ENCODE data around the gene ARHGAP20.

The ARHGAP20 gene

GRCh38 chr11:110737593-110737992 lies 25.4 kb upstream of the ARHGAP20 start:
- TF ChIP-seq POLR2A (IDR thresholded peaks at IDR 0.05; ENCODE audit: low read depth, low read length) (no peak), TAF1 (IDR thresholded peaks at IDR 0.05; ENCODE audit: borderline replicate concordance, low read depth, low read length) (no peak), POLR2AphosphoS5 (IDR thresholded peaks at IDR 0.05; ENCODE audit: low read depth, low read length) (no peak)
- DNase-seq (ENCODE audit: insufficient read length) (no peak), FAIRE-seq (no peak)

DNA sequence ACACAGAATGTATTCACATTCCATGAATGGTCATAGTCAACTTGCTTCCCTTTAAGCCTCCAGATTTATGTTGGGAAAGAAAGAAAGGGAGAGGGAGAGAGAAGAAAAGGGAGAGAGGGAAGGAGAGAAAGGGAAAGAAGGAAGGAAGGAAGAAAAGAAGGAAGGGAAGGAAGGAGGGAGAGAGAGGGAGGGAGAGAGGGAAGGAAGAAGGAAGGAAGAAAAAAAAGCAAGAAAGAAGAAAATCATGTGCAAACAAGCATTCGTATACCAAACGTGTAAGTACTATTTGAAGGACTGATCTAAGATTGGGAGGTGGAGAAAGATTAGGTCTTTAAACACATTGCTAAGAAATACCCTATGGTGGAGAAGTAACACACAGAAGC lies 23.9 kb upstream of the ARHGAP20 start:
- FAIRE-seq = no peak
- TF ChIP-seq POLR2A (IDR thresholded peaks at IDR 0.05; ENCODE audit: low read depth, low read length) = no peak
- TF ChIP-seq POLR2AphosphoS5 (IDR thresholded peaks at IDR 0.05; ENCODE audit: low read depth, low read length) = no peak
- no peak for DNase-seq (ENCODE audit: insufficient read length)

DNA sequence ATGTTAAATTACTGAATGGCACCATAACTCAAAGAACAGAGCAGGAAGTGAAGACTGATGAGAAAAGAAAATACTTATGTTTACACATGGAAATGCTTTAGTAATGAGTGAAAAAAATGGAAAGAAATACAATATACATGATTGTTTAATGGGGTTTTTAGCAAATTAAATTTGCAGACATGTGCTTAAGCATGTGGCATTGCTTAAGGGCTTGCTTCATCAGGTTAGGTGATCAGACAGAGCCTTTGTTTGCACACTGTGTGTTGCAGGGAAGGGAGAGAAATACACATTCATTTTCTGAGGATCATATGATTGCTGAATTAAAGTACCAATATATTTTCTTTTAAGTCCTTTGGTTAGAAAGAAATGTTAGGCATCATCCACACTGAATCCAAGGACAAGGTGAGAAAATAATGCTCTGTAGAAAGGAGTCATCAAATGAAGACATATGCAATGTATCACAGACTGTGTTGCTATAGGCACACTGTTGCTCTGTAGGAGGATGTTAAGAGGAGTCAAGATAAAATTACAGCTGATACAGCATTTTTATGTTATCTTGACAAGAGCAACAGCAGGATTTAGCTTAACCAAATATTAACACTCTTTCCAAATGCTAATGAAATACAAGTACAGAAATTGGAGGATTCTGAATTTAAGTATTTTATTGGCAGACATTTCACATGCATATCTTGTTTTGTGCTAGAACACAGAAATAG lies 23.4 kb upstream of the ARHGAP20 start:
- DNase-seq (ENCODE audit: insufficient read length) = no peak
- no peak for FAIRE-seq
- TF ChIP-seq POLR2AphosphoS5 (IDR thresholded peaks at IDR 0.05; ENCODE audit: low read depth, low read length) (no peak), TAF1 (IDR thresholded peaks at IDR 0.05; ENCODE audit: borderline replicate concordance, low read depth, low read length) (no peak), POLR2A (IDR thresholded peaks at IDR 0.05; ENCODE audit: low read depth, low read length) (no peak)

- FAIRE-seq (no peak), DNase-seq (ENCODE audit: insufficient read length) (no peak)
- TF ChIP-seq POLR2A (IDR thresholded peaks at IDR 0.05; ENCODE audit: low read depth, low read length) (no peak), POLR2AphosphoS5 (IDR thresholded peaks at IDR 0.05; ENCODE audit: low read depth, low read length) (no peak), TAF1 (IDR thresholded peaks at IDR 0.05; ENCODE audit: borderline replicate concordance, low read depth, low read length) (no peak)
These were observed 22.6 kb upstream of the ARHGAP20 start for GRCh38 chr11:110734790-110735189.

DNA sequence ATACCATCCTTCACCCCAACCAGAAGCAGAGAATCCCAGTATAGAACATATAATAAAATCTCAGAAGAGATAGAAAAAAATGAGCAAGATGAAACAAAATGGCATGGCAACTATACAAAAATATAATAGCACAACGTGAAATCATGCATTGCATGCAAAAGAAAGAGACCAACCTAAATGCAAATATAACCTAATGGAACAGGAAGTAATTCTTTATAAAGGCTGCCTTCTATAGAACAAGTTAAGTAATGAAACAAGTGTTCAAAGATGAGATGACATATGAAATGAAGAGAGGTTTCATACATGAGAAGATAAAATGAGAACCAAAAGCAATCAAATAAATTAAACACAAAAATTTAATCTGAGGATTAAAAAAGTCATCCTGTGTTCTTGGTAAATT lies 18.5 kb upstream of the ARHGAP20 start:
- no peak for TF ChIP-seq POLR2A (IDR thresholded peaks at IDR 0.05; ENCODE audit: low read depth, low read length)
- TF ChIP-seq POLR2AphosphoS5 (IDR thresholded peaks at IDR 0.05; ENCODE audit: low read depth, low read length) = no peak
- no peak for TF ChIP-seq TAF1 (IDR thresholded peaks at IDR 0.05; ENCODE audit: borderline replicate concordance, low read depth, low read length)
- FAIRE-seq = no peak
- DNase-seq (ENCODE audit: insufficient read length) = no peak

- TF ChIP-seq POLR2A (IDR thresholded peaks at IDR 0.05; ENCODE audit: low read depth, low read length) (no peak), TAF1 (IDR thresholded peaks at IDR 0.05; ENCODE audit: borderline replicate concordance, low read depth, low read length) (no peak)
- FAIRE-seq (no peak), DNase-seq (ENCODE audit: insufficient read length) (no peak)
These were observed 16.6 kb upstream of the ARHGAP20 start for GRCh38 chr11:110728883-110729282.

GRCh38 chr11:110728476-110728875 lies 16.2 kb upstream of the ARHGAP20 start:
- no peak for FAIRE-seq
- no peak for DNase-seq (ENCODE audit: insufficient read length)
- TF ChIP-seq POLR2AphosphoS5 (IDR thresholded peaks at IDR 0.05; ENCODE audit: low read depth, low read length) (no peak), POLR2A (IDR thresholded peaks at IDR 0.05; ENCODE audit: low read depth, low read length) (no peak), TAF1 (IDR thresholded peaks at IDR 0.05; ENCODE audit: borderline replicate concordance, low read depth, low read length) (no peak)

GRCh38 chr11:110724358-110724757 lies 12.1 kb upstream of the ARHGAP20 start:
- FAIRE-seq (no peak), DNase-seq (ENCODE audit: insufficient read length) (no peak)
- TF ChIP-seq TAF1 (IDR thresholded peaks at IDR 0.05; ENCODE audit: borderline replicate concordance, low read depth, low read length) (no peak), POLR2A (IDR thresholded peaks at IDR 0.05; ENCODE audit: low read depth, low read length) (no peak), POLR2AphosphoS5 (IDR thresholded peaks at IDR 0.05; ENCODE audit: low read depth, low read length) (no peak)

GRCh38 chr11:110720431-110721275 lies 8.4 kb upstream of the ARHGAP20 start:
- DNase-seq (ENCODE audit: insufficient read length) (no peak), FAIRE-seq (no peak)
- TF ChIP-seq POLR2A (IDR thresholded peaks at IDR 0.05; ENCODE audit: low read depth, low read length) (no peak), POLR2AphosphoS5 (IDR thresholded peaks at IDR 0.05; ENCODE audit: low read depth, low read length) (no peak), TAF1 (IDR thresholded peaks at IDR 0.05; ENCODE audit: borderline replicate concordance, low read depth, low read length) (no peak)

DNA sequence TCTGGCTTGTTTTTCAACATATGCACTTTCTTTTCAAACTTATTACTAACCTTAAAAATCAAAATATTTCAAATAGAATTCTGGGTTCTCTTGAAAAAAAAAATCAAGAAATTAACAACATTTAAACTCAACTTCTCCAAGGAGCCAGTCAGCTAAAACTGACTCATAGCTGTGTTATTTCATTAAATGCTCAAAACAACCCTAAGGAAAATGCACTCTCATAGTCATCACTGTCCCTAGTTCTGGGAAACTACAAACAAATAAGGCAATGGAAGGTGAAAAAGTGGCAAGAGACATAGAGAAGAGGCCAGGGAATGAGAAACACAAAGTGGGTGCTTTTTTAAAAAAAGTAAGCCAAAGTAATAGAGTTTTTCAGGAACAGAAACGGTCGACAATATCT lies 4.1 kb upstream of the ARHGAP20 start:
- DNase-seq (ENCODE audit: insufficient read length) = no peak
- TF ChIP-seq POLR2AphosphoS5 (IDR thresholded peaks at IDR 0.05; ENCODE audit: low read depth, low read length) (no peak), POLR2A (IDR thresholded peaks at IDR 0.05; ENCODE audit: low read depth, low read length) (no peak), TAF1 (IDR thresholded peaks at IDR 0.05; ENCODE audit: borderline replicate concordance, low read depth, low read length) (no peak)
- FAIRE-seq = no peak

DNA sequence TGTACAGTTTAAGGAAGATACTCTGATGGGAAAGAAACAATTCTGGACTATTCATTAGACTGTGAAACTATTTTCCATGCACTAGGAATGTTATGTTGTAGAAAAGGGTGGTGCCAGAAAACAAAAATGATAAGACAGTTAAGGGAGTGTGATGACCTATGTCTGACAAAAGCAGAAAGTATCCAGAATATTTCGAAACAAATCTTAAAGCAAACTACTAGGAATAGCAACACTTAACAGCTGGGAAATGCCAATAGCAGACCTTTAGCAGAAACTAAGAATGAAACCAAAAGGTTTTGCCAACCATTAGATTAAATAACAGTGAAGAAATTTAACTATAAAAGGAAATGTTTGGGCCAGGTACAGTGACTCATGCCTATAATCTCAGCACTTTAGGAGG lies 3.3 kb upstream of the ARHGAP20 start:
- DNase-seq (ENCODE audit: insufficient read length) (no peak), FAIRE-seq (no peak)
- TF ChIP-seq POLR2AphosphoS5 (IDR thresholded peaks at IDR 0.05; ENCODE audit: low read depth, low read length) (no peak), TAF1 (IDR thresholded peaks at IDR 0.05; ENCODE audit: borderline replicate concordance, low read depth, low read length) (no peak), POLR2A (IDR thresholded peaks at IDR 0.05; ENCODE audit: low read depth, low read length) (no peak)

DNA sequence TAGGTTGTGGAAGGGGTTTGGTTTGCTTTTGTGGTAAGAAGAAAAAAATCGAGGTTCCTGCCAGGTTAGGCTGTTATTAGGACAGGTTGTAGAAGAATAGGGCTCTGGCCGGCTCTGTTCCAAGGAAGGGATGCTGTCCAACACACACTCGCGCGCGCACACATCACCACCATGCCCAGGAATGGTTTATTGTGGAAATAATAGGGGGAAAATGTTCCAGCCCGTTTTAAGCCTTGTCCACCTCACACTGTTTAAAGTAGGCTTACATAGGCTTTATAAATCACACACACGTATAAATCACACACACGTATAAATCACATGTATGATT lies 1.2 kb upstream of the ARHGAP20 start:
- TF ChIP-seq POLR2A (IDR thresholded peaks at IDR 0.05; ENCODE audit: low read depth, low read length) = no peak
- no peak for FAIRE-seq

More for the DNA sequence above, 1.2 kb upstream of the ARHGAP20 start:
- DNase-seq (ENCODE audit: insufficient read length) = no peak
